Esophagus squamous epithelium (tissue), 5 donors: ENCODE data around the gene AZGP1. TPM values are rescaled to one million over a fixed set of nuclear protein-coding genes. Genes with fewer than 3 reads are reported as not detected.
A peak's percentile ranks its signal among the peaks of the same experiment; 100 is the strongest.
"Not testable (repeated sequence)": the region's sequence is repeated elsewhere in the genome, so short reads cannot be mapped to it uniquely, and the experiment has no call there.

Source experiments
- DNase-seq: peaks from one replicate; lab custom pipeline; 2025; lab: John Stamatoyannopoulos, UW
- H3K27ac ChIP-seq, 4 donors: fragments of 200-600 bp; sonication (generic); one replicate each; pipeline ENCODE4 v1.5.1; 2016 to 2019; ENCODE audit warnings: mild to moderate bottlenecking in 1 of 4
- H3K27me3 ChIP-seq, 4 donors: fragments of 200-600 bp; sonication (generic); 1 replicate in 3 of 4; 2 replicates in 1 of 4; pipeline versions ENCODE4 v1.5.1 to v1.6.0; 2017 to 2021; ENCODE audit warnings: antibody characterized with exemption in 1 of 4
- H3K36me3 ChIP-seq, 3 donors: fragments of 200-600 bp; sonication (generic); one replicate each; pipeline ENCODE4 v1.5.1; 2016 to 2019
- H3K4me1 ChIP-seq, 3 donors: fragments of 200-600 bp; sonication (generic); one replicate each; pipeline ENCODE4 v1.5.1; 2017 to 2019
- H3K4me3 ChIP-seq, 4 donors: fragments of 200-600 bp; sonication (generic); 1 replicate in 3 of 4; 2 replicates in 1 of 4; pipeline ENCODE4 v1.5.1; 2016 to 2019; ENCODE audit warnings: mild to moderate bottlenecking in 2 of 4, moderate library complexity in 1 of 4
- H3K9me3 ChIP-seq, 3 donors: fragments of 200-600 bp; sonication (generic); one replicate each; pipeline ENCODE4 v1.5.1; 2016 to 2019
- CTCF ChIP-seq, 6 experiments: fragments of 450-650 bp in 4 of 6; fragments of 200-600 bp in 2 of 6; sonication (generic) in 2 of 6; IDR thresholded peaks; one replicate each; pipeline ENCODE4 v1.5.1; 2016 to 2019; ENCODE audit warnings: antibody characterized with exemption in 6 of 6, mild to moderate bottlenecking in 4 of 6, moderate library complexity in 4 of 6
- POLR2A ChIP-seq, 4 donors: fragments of 450-650 bp; IDR thresholded peaks; one replicate each; pipeline ENCODE4 v1.6.1; 2017; ENCODE audit warnings: antibody characterized with exemption in 4 of 4, mild to moderate bottlenecking in 4 of 4, moderate library complexity in 3 of 4
- WGBS, 2 donors: methylation state at CpG; one replicate each; pipeline ENCODE4 v1.1.5; 2018; 5-methylcytosine and 5-hydroxymethylcytosine counted together
- intact Hi-C: fragments of 100-400 bp; cut with DNase I; formaldehyde crosslinking; loops from one replicate; pipeline ENCODE4 v1.15.0; 2022
- total RNA-seq, 4 donors: library from RNA; depleted of rRNA; stranded (reverse); fragments of >200 nt; gene quantifications; one replicate each; pipeline ENCODE4 v1.1.0, GENCODE V29; 2016
- donor health status: DM: yes; HTN: yes; CAD: no.

The AZGP1 gene
- total RNA-seq, 4 donors from 2014 or later: 0.19 to 99.9 (median 1.3) TPM

GRCh38 chr7:99979814-99980225 lies 4.0 kb upstream of the AZGP1 start:
- 0 to 38% methylated on average over 2 to 4 of the region's 10 CpGs for WGBS, 2 donors
- not testable (repeated sequence) for H3K4me3 ChIP-seq, H3K27ac ChIP-seq, DNase-seq, H3K36me3 ChIP-seq, H3K4me1 ChIP-seq, H3K9me3 ChIP-seq
- peak; percentile 67 to 77 (median 74) for TF ChIP-seq CTCF (IDR thresholded peaks at IDR 0.05)
- intact Hi-C loops: loop anchor here (10.0 kb wide), 1 partner anchor 45 kb away; no protein-coding TSS in a partner anchor
- peaks cover 0 to 20% (median 0%) of the 10 kb centered on the region in 4 donors for H3K27me3 ChIP-seq

GRCh38 chr7:99976626-99977025 lies 795 bp upstream of the AZGP1 start:
- DNase-seq: no peak
- Histone ChIP-seq H3K4me3 (no peak overlapping the region), H3K36me3 (no peaks in the 10 kb centered on the region), H3K9me3 (no peaks in the 10 kb centered on the region), H3K27me3 (peaks cover 0 to 16% (median 0%) of the 10 kb centered on the region in 4 donors), H3K27ac (no peak overlapping the region), H3K4me1 (peaks cover 0 to 3% (median 0%) of the 10 kb centered on the region in 3 donors)
- WGBS, 2 donors: 61 to 81% methylated on average over 9 to 10 of the region's 13 CpGs
- no peak for TF ChIP-seq POLR2A (IDR thresholded peaks at IDR 0.05)
- TF ChIP-seq CTCF (IDR thresholded peaks at IDR 0.05): no peak
- intact Hi-C loops: no loop called here

GRCh38 chr7:99974681-99975080 lies 1.1 kb downstream of the AZGP1 start:
- H3K9me3 ChIP-seq: no peaks in the 10 kb centered on the region
- H3K4me3 ChIP-seq: peak overlapping the region in 1 of 4 donors; percentile 30
- DNase-seq: no peak
- H3K27me3 ChIP-seq: peaks cover 0 to 27% (median 0%) of the 10 kb centered on the region in 4 donors
- no peaks in the 10 kb centered on the region for H3K36me3 ChIP-seq
- no peaks in the 10 kb centered on the region for H3K4me1 ChIP-seq
- intact Hi-C loops: no loop called here
- TF ChIP-seq POLR2A (IDR thresholded peaks at IDR 0.05) (no peak), CTCF (IDR thresholded peaks at IDR 0.05) (no peak)
- WGBS, 2 donors: 45 to 53% methylated on average over 1 of the region's 1 CpG
- no peak overlapping the region for H3K27ac ChIP-seq

GRCh38 chr7:99973817-99974216 lies 2.0 kb downstream of the AZGP1 start:
- H3K4me3 ChIP-seq, H3K9me3 ChIP-seq, H3K4me1 ChIP-seq, DNase-seq, intact Hi-C loops, H3K36me3 ChIP-seq, H3K27ac ChIP-seq: not testable (repeated sequence)
- H3K27me3 ChIP-seq: peaks cover 0 to 30% (median 0%) of the 10 kb centered on the region in 4 donors
- 53 to 70% methylated on average over 7 of the region's 7 CpGs for WGBS, 2 donors

- Histone ChIP-seq H3K4me1 (no peaks in the 10 kb centered on the region), H3K36me3 (no peaks in the 10 kb centered on the region), H3K9me3 (no peaks in the 10 kb centered on the region), H3K27me3 (peaks cover 0 to 36% (median 0%) of the 10 kb centered on the region in 4 donors), H3K4me3 (no peak overlapping the region), H3K27ac (no peak overlapping the region)
- DNase-seq: no peak
- WGBS, 2 donors: 34 to 73% methylated on average over 2 to 3 of the region's 4 CpGs
- intact Hi-C loops: no loop called here
- no peak for TF ChIP-seq CTCF (IDR thresholded peaks at IDR 0.05)
- TF ChIP-seq POLR2A (IDR thresholded peaks at IDR 0.05): no peak
These were observed 4.6 kb downstream of the AZGP1 start for GRCh38 chr7:99971242-99971641.

- intact Hi-C loops: not testable (repeated sequence)
These were observed 6.0 kb downstream of the AZGP1 start for GRCh38 chr7:99969813-99970212.

More at GRCh38 chr7:99969813-99970212, 6.0 kb downstream of the AZGP1 start:
- peaks cover 0 to 46% (median 0%) of the 10 kb centered on the region in 4 donors for H3K27me3 ChIP-seq
- not testable (repeated sequence) for H3K36me3 ChIP-seq, DNase-seq, H3K9me3 ChIP-seq, H3K27ac ChIP-seq, H3K4me1 ChIP-seq, H3K4me3 ChIP-seq
- 0 to 14% methylated on average over 1 of the region's 1 CpG for WGBS, 2 donors
